Measurements from ENCODE around the gene ZNF697. TPM values are rescaled to one million over a fixed set of nuclear protein-coding genes. Genes with fewer than 3 reads are reported as not detected.

ZNF697 gene
- total RNA-seq (2014; rRNA removed; shearing (Covaris generic)), result 27.9 and 31.6 TPM in 2 replicates

GRCh38 chr1:119647734-119648619 lies at the start of gene ZNF697:
TSS of gene ZNF697 (minus strand) at chr1:119648266. CDS start at chr1:119626100, 22,166 bp downstream.

Other genes with a start within 250 kb of the ZNF697 start
- gene HSD3B2, start 233.1 kb downstream of the ZNF697 start, total RNA-seq (2014; rRNA removed; shearing (Covaris generic)), result 0.37 TPM in 1 of 2 replicates, not detected in the other
- gene HSD3B1, start 141.1 kb downstream of the ZNF697 start, total RNA-seq (2014; rRNA removed; shearing (Covaris generic)), result not detected in 2 replicates
- gene PHGDH, start 63.7 kb upstream of the ZNF697 start, total RNA-seq (2014; rRNA removed; shearing (Covaris generic)), result 475 and 515 TPM in 2 replicates
- 0.32 TPM in 1 of 2 replicates, not detected in the other for gene HMGCS2, start 120.6 kb upstream of the ZNF697 start, total RNA-seq (2014; rRNA removed; shearing (Covaris generic))
- not detected in 2 replicates for gene REG4, start 163.2 kb upstream of the ZNF697 start, total RNA-seq (2014; rRNA removed; shearing (Covaris generic))
- gene ADAM30, start 248.2 kb upstream of the ZNF697 start, total RNA-seq (2014; rRNA removed; shearing (Covaris generic)), result not detected in 2 replicates